PFSK-1 (cell line): ENCODE measurements around the gene DNAH8.

Experiments
- POLR2AphosphoS5 ChIP-seq: IDR thresholded peaks from 2 replicates; pipeline ENCODE4 v1.6.1; 2012; ENCODE audit warnings: low read depth, mild to moderate bottlenecking, control low read depth, low read length, moderate library complexity
- REST ChIP-seq, 2 experiments: IDR thresholded peaks; 2 replicates each; pipeline versions ENCODE4 v1.6.1 to v1.8.0; 2011 to 2012; ENCODE audit warnings: low read depth in 2 of 2, low read length in 2 of 2, control low read depth in 1 of 2, inconsistent platforms in 1 of 2, mild to moderate bottlenecking in 1 of 2, moderate library complexity in 1 of 2; ENCODE audit not compliant: insufficient read depth in 1 of 2

- TF ChIP-seq POLR2AphosphoS5 (no peak), REST (IDR thresholded peaks at IDR 0.05; ENCODE audit: insufficient read depth in 1 of 2, low read depth in 2 of 2, low read length in 2 of 2) (no peak)
Measured at GRCh38 chr6:38686270-38687042, 28.7 kb upstream of the DNAH8 start.
